HepG2 (cell line): ENCODE results near the gene RBP5.

ENCODE experiments used
- BRD4 ChIP-seq: sonication (generic); formaldehyde crosslinking; IDR thresholded peaks from 2 replicates; pipeline ENCODE4 v1.4.0; 2020; ENCODE audit warnings: missing genetic modification reagents
- CTCF ChIP-seq: sonication (generic); formaldehyde crosslinking; IDR thresholded peaks from 2 replicates; pipeline ENCODE4 v1.5.0; 2020; ENCODE audit warnings: mild to moderate bottlenecking, missing genetic modification reagents, moderate library complexity
- NFIC ChIP-seq: IDR thresholded peaks from 2 replicates; pipeline ENCODE4 v1.6.1; 2012; ENCODE audit warnings: mild to moderate bottlenecking, low read length, inconsistent platforms
- POLR2A ChIP-seq, 2 experiments: IDR thresholded peaks; 2 replicates each; pipeline ENCODE4 v1.6.1; 2011; ENCODE audit warnings: low read depth in 2 of 2, low read length in 2 of 2, mild to moderate bottlenecking in 1 of 2, moderate library complexity in 1 of 2; ENCODE audit not compliant: insufficient read depth in 1 of 2
- PRDM10 ChIP-seq: sonication (generic); formaldehyde crosslinking; IDR thresholded peaks from 2 replicates; pipeline ENCODE4 v1.4.0; 2020; ENCODE audit warnings: low read depth, missing genetic modification reagents
- RAD51 ChIP-seq: fragments of 450-650 bp; IDR thresholded peaks from 2 replicates; pipeline ENCODE4 v1.6.1; 2016; ENCODE audit warnings: borderline replicate concordance
- RCOR2 ChIP-seq: IDR thresholded peaks from 2 replicates; pipeline ENCODE4 v1.6.1; 2016; ENCODE audit warnings: missing biosample characterization, missing genetic modification reagents
- TAF1 ChIP-seq: sonication (generic); formaldehyde crosslinking; IDR thresholded peaks from 2 replicates; pipeline ENCODE4 v1.4.0; 2020; ENCODE audit warnings: missing genetic modification reagents
- ZNF207 ChIP-seq: fragments of 450-650 bp; IDR thresholded peaks from 2 replicates; pipeline ENCODE4 v1.6.1; 2016; ENCODE audit warnings: antibody characterized with exemption, borderline replicate concordance
- ZNF513 ChIP-seq: sonication (generic); formaldehyde crosslinking; conservative IDR thresholded peaks from 2 replicates; pipeline ENCODE4 v1.5.0; 2020; ENCODE audit warnings: missing genetic modification reagents
- ZNF639 ChIP-seq: conservative IDR thresholded peaks from 2 replicates; pipeline ENCODE4 v1.6.1; 2018; ENCODE audit warnings: missing genetic modification reagents
- ZNF781 ChIP-seq: sonication (generic); formaldehyde crosslinking; IDR thresholded peaks from 2 replicates; pipeline ENCODE4 v1.5.1; 2020; ENCODE audit warnings: borderline replicate concordance, mild to moderate bottlenecking, missing genetic modification reagents; ENCODE audit errors: not compliant biosample characterization
- ZSCAN29 ChIP-seq: sonication (generic); formaldehyde crosslinking; conservative IDR thresholded peaks from 2 replicates; pipeline ENCODE4 v1.4.0; 2020; ENCODE audit warnings: mild to moderate bottlenecking, missing genetic modification reagents

- TF ChIP-seq CTCF (CRISPR knock-in tag), result peak; percentile 80
- no peak for TF ChIP-seq ZNF207
- no peak for TF ChIP-seq RAD51
- no peak for TF ChIP-seq TAF1 (CRISPR knock-in tag)
- TF ChIP-seq RCOR2 (CRISPR knock-in tag), result no peak
- TF ChIP-seq POLR2A (IDR thresholded peaks at IDR 0.05; ENCODE audit: insufficient read depth in 1 of 2, low read depth in 2 of 2, low read length in 2 of 2), result no peak
- TF ChIP-seq ZSCAN29 (CRISPR knock-in tag), result no peak
- TF ChIP-seq BRD4 (CRISPR knock-in tag), result no peak
- TF ChIP-seq ZNF781, result no peak
- TF ChIP-seq PRDM10, result no peak
- TF ChIP-seq ZNF639 (CRISPR knock-in tag), result no peak
- no peak for TF ChIP-seq NFIC
- no peak for TF ChIP-seq ZNF513 (CRISPR knock-in tag)
Measured at GRCh38 chr12:7142056-7142644, 13.5 kb upstream of the RBP5 start.
